HCT116 (cell line): ENCODE measurements around the gene CIC. TPM values are rescaled to one million over a fixed set of nuclear protein-coding genes. Genes with fewer than 3 reads are reported as not detected.

ENCODE experiments used
- ATAC-seq: fragments of 200-7000 bp; cut with Tn5 transposase; 2 replicates; pipeline ENCODE4 v1.9.1; 2020; ENCODE audit warnings: mild to moderate bottlenecking, moderate library complexity
- BruUV-seq: library from RNA; stranded (reverse); fragments of 400-500 nt; replicated peaks from 2 replicates; lab custom pipeline; 2021; lab: Mats Ljungman, UMichigan
- CTCF ChIA-PET: fragments of 300-600 bp; sonication (Branson Sonifier 250); formaldehyde crosslinking; loops from one replicate; lab custom pipeline; 2021; ENCODE audit warnings: antibody characterized with exemption; lab: Charles Lee
- POLR2A ChIA-PET: fragments of 300-600, 350-600 bp; sonication (Branson Sonifier 250); formaldehyde crosslinking; loops from one replicate; lab custom pipeline; 2021; ENCODE audit warnings: antibody characterized with exemption; lab: Charles Lee
- RAD21 ChIA-PET, 2 experiments: fragments of 300-600 bp; sonication (Branson Sonifier 250); formaldehyde crosslinking; loops; one replicate each; lab custom pipeline; 2023; ENCODE audit warnings: low total read pairs in 2 of 2; ENCODE audit not compliant: uncharacterized antibody in 2 of 2, unreplicated experiment in 2 of 2, low non-redundant PET in 1 of 2; lab: Charles Lee
- DNase-seq: peaks from one replicate; pipeline ENCODE4 v3.0.0-alpha.2; 2010; ENCODE audit warnings: low read depth, low spot score
- H2AFZ ChIP-seq: fragments of 200-600 bp; shearing (Covaris generic), sonication (generic); 2 replicates; pipeline ENCODE4 v1.6.1; 2017; ENCODE audit warnings: low read depth, mixed run types, mixed read lengths, antibody characterized with exemption, low read length; ENCODE audit not compliant: poor library complexity, severe bottlenecking
- H3K27ac ChIP-seq: 2 replicates; pipeline ENCODE4 v1.5.1; 2012; ENCODE audit warnings: low read depth, low read length
- H3K27me3 ChIP-seq: fragments of 200-600 bp; sonication (generic); 2 replicates; pipeline ENCODE4 v1.6.1; 2016; ENCODE audit warnings: mixed run types, low read length, mixed read lengths; ENCODE audit not compliant: insufficient read depth
- H3K36me3 ChIP-seq, 2 experiments: fragments of 200-500 bp in 1 of 2; fragments of 200-600 bp in 1 of 2; sonication (Bioruptor generic) in 1 of 2; sonication (generic) in 1 of 2; 2 replicates each; pipeline versions ENCODE4 v1.5.1 to v1.6.1; 2014 to 2016; ENCODE audit warnings: low read length in 2 of 2, inconsistent platforms in 1 of 2, mixed read lengths in 1 of 2, mixed run types in 1 of 2; ENCODE audit not compliant: insufficient read depth in 2 of 2, control insufficient read depth in 1 of 2
- H3K4me1 ChIP-seq, 2 experiments: fragments of 200-600 bp in 1 of 2; sonication (generic) in 1 of 2; 2 replicates each; pipeline versions ENCODE4 v1.5.1 to v1.6.1; 2012 to 2017; ENCODE audit warnings: low read length in 2 of 2, inconsistent platforms in 1 of 2, mild to moderate bottlenecking in 1 of 2, mixed read lengths in 1 of 2, mixed run types in 1 of 2, moderate library complexity in 1 of 2; ENCODE audit not compliant: insufficient read depth in 2 of 2, control insufficient read depth in 1 of 2
- H3K4me2 ChIP-seq: fragments of 200-600 bp; sonication (generic); 2 replicates; pipeline ENCODE4 v1.6.1; 2017; ENCODE audit warnings: mixed run types, low read length, mixed read lengths
- H3K4me3 ChIP-seq, 2 experiments: fragments of 200-600 bp in 1 of 2; sonication (generic) in 1 of 2; replicated peaks in 1 of 2; 2 replicates each; pipeline ENCODE4 v1.5.1; 2011 to 2016; ENCODE audit warnings: low read length in 2 of 2, control low read depth in 1 of 2, low read depth in 1 of 2, mild to moderate bottlenecking in 1 of 2, mixed read lengths in 1 of 2, mixed run types in 1 of 2
- H3K79me2 ChIP-seq: fragments of 200-600 bp; sonication (generic); 2 replicates; pipeline ENCODE4 v1.6.1; 2017; ENCODE audit warnings: mild to moderate bottlenecking, mixed run types, low read length, moderate library complexity, mixed read lengths; ENCODE audit not compliant: insufficient read depth
- H3K9ac ChIP-seq: fragments of 200-600 bp; sonication (generic); 2 replicates; pipeline ENCODE4 v1.6.1; 2016; ENCODE audit warnings: low read length, mixed read lengths
- H3K9me2 ChIP-seq: fragments of 200-600 bp; sonication (generic), shearing (Covaris generic); 2 replicates; pipeline ENCODE4 v1.6.1; 2017; ENCODE audit warnings: mixed run types, mild to moderate bottlenecking, moderate library complexity; ENCODE audit not compliant: insufficient read depth
- H3K9me3 ChIP-seq, 2 experiments: fragments of 200-500 bp in 1 of 2; fragments of 200-600 bp in 1 of 2; sonication (Bioruptor generic) in 1 of 2; sonication (generic) in 1 of 2; 2 replicates each; pipeline ENCODE4 v1.6.1; 2014 to 2017; ENCODE audit warnings: low read length in 2 of 2, mixed read lengths in 2 of 2, inconsistent platforms in 1 of 2, low read depth in 1 of 2, mild to moderate bottlenecking in 1 of 2, mixed run types in 1 of 2, moderate library complexity in 1 of 2; ENCODE audit not compliant: control insufficient read depth in 1 of 2, insufficient read depth in 1 of 2
- H4K20me1 ChIP-seq: fragments of 200-600 bp; sonication (generic), shearing (Covaris generic); 2 replicates; pipeline ENCODE4 v1.6.1; 2017; ENCODE audit warnings: mixed run types, mild to moderate bottlenecking, moderate library complexity; ENCODE audit not compliant: insufficient read depth
- CBX3 ChIP-seq: IDR thresholded peaks from 2 replicates; pipeline ENCODE4 v1.6.1; 2012; ENCODE audit warnings: low read depth
- CEBPB ChIP-seq: IDR thresholded peaks from 2 replicates; pipeline ENCODE4 v1.6.1; 2012; ENCODE audit warnings: low read depth
- EGR1 ChIP-seq: IDR thresholded peaks from 2 replicates; pipeline ENCODE4 v1.6.1; 2012; ENCODE audit warnings: low read depth
- ELF1 ChIP-seq: IDR thresholded peaks from 2 replicates; pipeline ENCODE4 v1.6.1; 2012; ENCODE audit warnings: low read depth, borderline replicate concordance
- EZH2 ChIP-seq: fragments of 200-600 bp; sonication (generic); IDR thresholded peaks from 2 replicates; pipeline ENCODE4 v1.6.1; 2017; ENCODE audit warnings: antibody characterized with exemption, mixed run types
- EZH2phosphoT487 ChIP-seq: fragments of 200-600 bp; IDR thresholded peaks from 2 replicates; pipeline ENCODE4 v1.6.1; 2018; ENCODE audit warnings: antibody characterized with exemption, borderline replicate concordance
- FOSL1 ChIP-seq: IDR thresholded peaks from 2 replicates; pipeline ENCODE4 v1.6.1; 2012; ENCODE audit warnings: low read depth
- JUND ChIP-seq: IDR thresholded peaks from 2 replicates; pipeline ENCODE4 v1.6.1; 2012
- POLR2A ChIP-seq: IDR thresholded peaks from 2 replicates; pipeline ENCODE4 v1.7.0; 2011; ENCODE audit warnings: borderline replicate concordance; ENCODE audit not compliant: insufficient read depth, insufficient read length; ENCODE audit errors: extremely low read depth
- SIN3A ChIP-seq: IDR thresholded peaks from 2 replicates; pipeline ENCODE4 v1.6.1; 2012; ENCODE audit warnings: low read depth
- SRF ChIP-seq: IDR thresholded peaks from 2 replicates; pipeline ENCODE4 v1.6.1; 2012; ENCODE audit warnings: low read depth
- YY1 ChIP-seq: IDR thresholded peaks from 2 replicates; pipeline ENCODE4 v1.6.1; 2011; ENCODE audit warnings: low read length, low read depth, moderate library complexity, mild to moderate bottlenecking; ENCODE audit not compliant: insufficient replicate concordance; ENCODE audit errors: extremely low read depth
- ZFX ChIP-seq: fragments of 450-650 bp; IDR thresholded peaks from 2 replicates; pipeline ENCODE4 v1.6.1; 2017
- ZNF274 ChIP-seq: fragments of 200-500 bp; sonication (Bioruptor generic); IDR thresholded peaks from 2 replicates; pipeline ENCODE4 v1.6.1; 2014; ENCODE audit warnings: mild to moderate bottlenecking, low read depth, low read length, inconsistent platforms
- intact Hi-C: fragments of 100-400 bp; cut with micrococcal nuclease; formaldehyde crosslinking; loops from 2 replicates; pipeline ENCODE4 v1.10.0; 2022
- total RNA-seq: library from RNA; stranded (reverse); gene quantifications from one replicate; pipeline ENCODE4 v1.2.1, GENCODE V29; 2021; ENCODE audit not compliant: unreplicated experiment
- TF ChIP-seq, protein P1 (sequence below): IDR thresholded peaks from 2 replicates; pipeline ENCODE4 v1.6.1; 2012
- TF ChIP-seq, protein P2 (sequence below): IDR thresholded peaks from 2 replicates; pipeline ENCODE4 v1.6.1; 2012; ENCODE audit warnings: low read depth

The CIC gene
- total RNA-seq, 1 experiment from 2014 or later = 52.0 TPM

DNA sequence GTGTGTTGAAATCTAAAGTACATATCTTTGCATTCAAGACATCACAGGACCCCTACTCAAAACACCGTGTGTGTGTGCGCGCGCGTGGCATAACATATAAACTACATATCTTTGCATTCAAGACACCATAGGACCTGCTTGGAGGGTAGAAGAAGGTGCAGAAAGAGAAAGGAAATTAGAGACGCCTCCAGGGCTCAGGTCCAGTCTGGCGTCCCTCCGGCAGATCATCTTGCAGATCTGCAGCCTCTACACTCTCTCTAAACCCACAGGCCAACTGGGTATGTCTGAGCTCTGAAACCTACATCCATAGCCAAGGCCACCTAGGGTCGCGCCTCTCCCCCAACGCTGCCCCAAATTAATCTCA, 34.0 kb downstream of the CIC start:
- H3K36me3 ChIP-seq = peaks cover 0 to 2% of the 10 kb centered on the region in 2 experiments; a peak in 2 of 4 replicates
- peak overlapping the region in 1 of 2 experiments; percentile 98; a peak in 1 of 4 replicates for H3K4me3 ChIP-seq
- H3K9ac ChIP-seq = peak overlapping the region; percentile 88
- no peak for ATAC-seq
- CTCF ChIA-PET = no interaction called here
- H3K9me3 ChIP-seq = no peaks in the 10 kb centered on the region
- no peaks in the 10 kb centered on the region for H3K9me2 ChIP-seq
- H3K4me1 ChIP-seq = peaks cover 22 to 30% of the 10 kb centered on the region in 2 experiments
- peak overlapping the region; percentile 56 for H2AFZ ChIP-seq
- POLR2A ChIA-PET = interaction anchor here (1.3 to 2.3 kb wide), 2 partner anchors 59 to 60 kb away, joined by 6 to 7 read pairs; no protein-coding TSS in a partner anchor
- peak overlapping the region; percentile 59 for H3K27ac ChIP-seq
- no peaks in the 10 kb centered on the region for H4K20me1 ChIP-seq
- no peaks in the 10 kb centered on the region for H3K27me3 ChIP-seq
- H3K4me2 ChIP-seq = peak overlapping the region; percentile 88
- no peak for TF ChIP-seq EZH2phosphoT487
- TF ChIP-seq EGR1 = no peak
- no peak for TF ChIP-seq ZNF274
- no peak for TF ChIP-seq SIN3A
- TF ChIP-seq, protein P1, sequence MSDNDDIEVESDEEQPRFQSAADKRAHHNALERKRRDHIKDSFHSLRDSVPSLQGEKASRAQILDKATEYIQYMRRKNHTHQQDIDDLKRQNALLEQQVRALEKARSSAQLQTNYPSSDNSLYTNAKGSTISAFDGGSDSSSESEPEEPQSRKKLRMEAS = no peak
- no peak for TF ChIP-seq JUND
- TF ChIP-seq CEBPB = no peak
- TF ChIP-seq, protein P2, sequence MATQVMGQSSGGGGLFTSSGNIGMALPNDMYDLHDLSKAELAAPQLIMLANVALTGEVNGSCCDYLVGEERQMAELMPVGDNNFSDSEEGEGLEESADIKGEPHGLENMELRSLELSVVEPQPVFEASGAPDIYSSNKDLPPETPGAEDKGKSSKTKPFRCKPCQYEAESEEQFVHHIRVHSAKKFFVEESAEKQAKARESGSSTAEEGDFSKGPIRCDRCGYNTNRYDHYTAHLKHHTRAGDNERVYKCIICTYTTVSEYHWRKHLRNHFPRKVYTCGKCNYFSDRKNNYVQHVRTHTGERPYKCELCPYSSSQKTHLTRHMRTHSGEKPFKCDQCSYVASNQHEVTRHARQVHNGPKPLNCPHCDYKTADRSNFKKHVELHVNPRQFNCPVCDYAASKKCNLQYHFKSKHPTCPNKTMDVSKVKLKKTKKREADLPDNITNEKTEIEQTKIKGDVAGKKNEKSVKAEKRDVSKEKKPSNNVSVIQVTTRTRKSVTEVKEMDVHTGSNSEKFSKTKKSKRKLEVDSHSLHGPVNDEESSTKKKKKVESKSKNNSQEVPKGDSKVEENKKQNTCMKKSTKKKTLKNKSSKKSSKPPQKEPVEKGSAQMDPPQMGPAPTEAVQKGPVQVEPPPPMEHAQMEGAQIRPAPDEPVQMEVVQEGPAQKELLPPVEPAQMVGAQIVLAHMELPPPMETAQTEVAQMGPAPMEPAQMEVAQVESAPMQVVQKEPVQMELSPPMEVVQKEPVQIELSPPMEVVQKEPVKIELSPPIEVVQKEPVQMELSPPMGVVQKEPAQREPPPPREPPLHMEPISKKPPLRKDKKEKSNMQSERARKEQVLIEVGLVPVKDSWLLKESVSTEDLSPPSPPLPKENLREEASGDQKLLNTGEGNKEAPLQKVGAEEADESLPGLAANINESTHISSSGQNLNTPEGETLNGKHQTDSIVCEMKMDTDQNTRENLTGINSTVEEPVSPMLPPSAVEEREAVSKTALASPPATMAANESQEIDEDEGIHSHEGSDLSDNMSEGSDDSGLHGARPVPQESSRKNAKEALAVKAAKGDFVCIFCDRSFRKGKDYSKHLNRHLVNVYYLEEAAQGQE = no peak
- no peak for TF ChIP-seq YY1
- TF ChIP-seq POLR2A = no peak
- TF ChIP-seq SRF = no peak
- no peak for TF ChIP-seq ZFX
- TF ChIP-seq EZH2 = no peak
- no peak for TF ChIP-seq FOSL1
- no peak for TF ChIP-seq ELF1
- TF ChIP-seq CBX3 = no peak
- intact Hi-C loops = no loop called here
- peaks cover 11% of the 10 kb centered on the region; the same call in 1 of the 2 replicates for H3K79me2 ChIP-seq
- no peak for DNase-seq
- RAD21 ChIA-PET = no interaction called here
- BruUV-seq = no TSS peak
